Putamen (tissue), 1 donor: ENCODE measurements around the gene RNF126.
"Not testable (repeated sequence)": the region's sequence is repeated elsewhere in the genome, so short reads cannot be mapped to it uniquely, and the experiment has no call there.

Experiments used
- DNase-seq: peaks from one replicate; pipeline ENCODE4 v3.0.0-alpha.2; 2016; ENCODE audit warnings: low spot score

RNF126 gene

DNA sequence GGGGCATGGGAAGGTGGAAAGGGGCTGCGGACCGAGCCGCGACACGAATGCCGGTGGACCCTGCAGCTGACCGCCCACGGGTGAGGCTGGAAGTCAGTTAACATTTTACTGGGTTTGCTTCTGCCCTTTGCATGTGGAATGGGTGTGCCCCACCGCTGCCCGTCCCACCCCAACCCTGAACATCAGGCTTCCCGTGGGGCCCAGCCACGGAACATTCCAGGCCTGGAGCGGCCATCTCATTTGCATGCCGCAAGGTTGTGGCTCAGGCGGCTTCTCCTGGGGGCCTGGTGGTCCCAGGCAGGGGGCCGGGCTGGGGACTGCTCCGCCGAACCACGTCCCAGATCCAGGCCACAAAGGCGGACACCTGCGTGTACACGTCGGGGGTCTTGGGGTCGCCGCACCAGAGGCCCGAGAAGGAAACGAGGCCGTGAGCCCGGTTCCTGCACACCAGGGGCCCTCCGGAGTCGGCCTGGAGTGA, 22.5 kb upstream of the RNF126 start:
- DNase-seq = no peak

DNA sequence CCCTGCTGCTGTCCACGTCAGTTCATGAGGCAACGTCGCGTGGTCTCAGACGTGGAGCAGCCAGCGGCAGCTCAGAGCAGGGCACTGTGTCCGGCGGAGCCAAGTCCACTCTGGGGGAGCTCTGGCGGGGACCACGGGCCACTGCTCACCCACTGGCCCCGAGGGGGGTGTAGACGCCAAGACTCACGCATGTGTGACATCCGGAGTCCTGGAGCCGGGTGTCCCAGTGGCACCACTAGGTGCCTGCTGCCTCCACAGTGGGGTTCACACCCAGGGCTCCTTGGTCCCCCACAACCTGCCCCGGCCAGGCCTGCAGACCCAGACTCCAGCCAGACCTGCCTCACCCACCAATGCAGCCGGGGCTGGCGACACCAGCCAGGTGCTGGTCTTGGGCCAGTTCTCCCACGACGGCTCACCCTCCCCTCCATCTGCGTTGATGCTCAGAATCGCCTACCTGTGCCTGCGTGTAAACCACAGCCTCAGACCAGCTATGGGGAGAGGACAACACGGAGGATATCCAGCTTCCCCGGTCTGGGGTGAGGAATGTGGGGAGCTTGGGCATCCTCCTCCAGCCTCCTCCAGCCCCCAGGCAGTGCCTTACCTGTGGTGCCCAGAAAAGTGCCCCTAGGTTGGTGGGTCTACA, 19.8 kb upstream of the RNF126 start:
- no peak for DNase-seq

GRCh38 chr19:681029-682019, 18.3 kb upstream of the RNF126 start:
- no peak for DNase-seq

DNA sequence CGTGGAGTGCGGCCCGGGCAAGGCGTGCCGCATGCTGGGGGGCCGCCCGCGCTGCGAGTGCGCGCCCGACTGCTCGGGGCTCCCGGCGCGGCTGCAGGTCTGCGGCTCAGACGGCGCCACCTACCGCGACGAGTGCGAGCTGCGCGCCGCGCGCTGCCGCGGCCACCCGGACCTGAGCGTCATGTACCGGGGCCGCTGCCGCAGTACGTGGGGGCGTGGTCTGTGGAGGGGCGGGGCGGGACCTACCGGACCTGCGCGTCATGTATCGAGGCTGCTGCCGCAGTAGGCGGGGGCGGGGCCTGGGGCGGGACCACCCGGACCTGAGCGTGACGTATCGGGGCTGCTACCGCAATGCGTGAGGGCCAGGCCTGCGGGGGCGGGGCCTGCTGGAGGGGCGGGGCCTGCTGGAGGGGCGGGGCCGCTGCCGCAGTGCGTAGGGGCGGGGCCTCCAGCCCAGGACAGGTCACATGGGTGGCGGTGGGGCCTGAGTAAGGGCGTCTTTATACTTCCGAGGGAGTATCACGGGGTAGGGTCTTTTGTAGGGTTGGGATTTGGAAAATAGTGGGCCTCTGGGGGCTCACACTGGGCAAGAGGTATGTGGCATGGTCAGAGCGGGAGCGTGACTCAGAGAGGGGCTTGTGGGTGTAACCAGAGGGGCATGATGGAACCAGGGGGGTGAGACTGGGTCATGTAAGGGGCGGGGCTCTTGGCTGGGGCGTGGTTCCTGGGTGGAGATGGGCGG, 17.4 kb upstream of the RNF126 start:
- peak; percentile 98 for DNase-seq

DNA sequence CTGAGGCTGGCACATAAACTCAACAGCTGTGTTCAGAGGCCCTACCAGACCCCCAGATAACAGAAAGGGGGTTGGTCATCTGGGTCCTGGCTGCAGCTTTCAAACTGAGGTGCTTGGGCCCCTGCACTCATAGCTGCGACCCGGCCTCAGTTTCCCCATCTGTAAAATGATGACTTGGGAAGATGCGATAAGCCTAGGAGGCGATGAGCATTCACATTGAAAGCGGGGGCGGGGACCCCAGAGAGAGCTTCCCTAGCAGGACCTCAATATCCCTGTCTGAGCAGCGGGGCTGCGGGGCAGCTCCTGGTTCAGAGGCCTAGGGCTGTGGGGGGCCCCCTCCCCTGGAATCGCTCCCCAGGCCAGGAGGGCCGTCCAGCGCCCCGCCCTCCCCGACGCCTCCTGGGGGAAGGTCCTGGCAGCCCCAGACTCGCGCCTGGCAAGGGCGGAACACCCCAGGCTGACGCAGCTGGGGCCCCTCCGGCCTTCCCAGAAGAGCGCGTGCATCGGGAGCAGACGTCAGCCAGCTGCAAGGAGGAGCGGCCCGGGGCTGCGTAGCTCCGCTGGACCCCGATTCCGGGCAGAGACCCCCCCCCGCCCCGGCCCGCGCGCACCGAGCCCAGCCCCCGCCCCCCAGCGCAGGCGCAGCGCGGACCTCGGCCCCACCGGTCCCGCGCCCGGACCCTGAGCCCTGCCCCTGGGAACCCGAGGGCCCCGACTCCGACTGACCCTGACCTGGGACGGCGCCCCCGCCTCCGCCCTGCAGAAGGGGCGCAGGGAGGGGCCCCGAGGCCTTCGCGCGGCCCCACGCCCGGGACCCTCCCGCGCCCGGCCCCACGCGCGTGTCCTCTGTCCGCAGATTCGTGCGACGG, 16.6 kb upstream of the RNF126 start:
- peak; percentile 40 for DNase-seq

GRCh38 chr19:678791-679388, 15.9 kb upstream of the RNF126 start:
- no peak for DNase-seq

- no peak for DNase-seq
Measured at GRCh38 chr19:677601-678436, 14.8 kb upstream of the RNF126 start.

DNA sequence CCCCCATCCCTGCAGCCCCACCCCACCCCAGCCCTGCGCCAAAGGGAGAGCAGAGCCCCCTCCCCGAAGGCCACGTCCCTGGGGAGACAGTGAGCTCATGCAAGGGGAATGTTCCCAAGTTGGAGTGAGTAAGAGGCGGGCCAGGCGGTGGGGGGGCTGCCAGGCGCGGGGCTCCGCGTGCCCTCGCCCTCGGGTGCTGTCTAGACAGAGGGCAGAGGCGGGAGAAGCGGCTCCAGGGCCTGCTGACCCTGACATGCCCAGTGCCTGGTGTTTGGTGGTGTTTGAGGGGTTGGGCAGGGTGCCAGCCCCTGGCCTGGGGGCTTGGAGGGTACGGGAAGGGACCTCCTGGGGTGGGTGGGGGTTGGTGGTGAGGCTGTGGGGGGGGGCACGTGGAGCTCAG, 14.2 kb upstream of the RNF126 start:
- no peak for DNase-seq

- DNase-seq = no peak
Measured at GRCh38 chr19:676339-677105, 13.5 kb upstream of the RNF126 start, which contains the start of gene FSTL3. Gene FSTL3 (plus strand): TSS chr19:676392. CDS start chr19:676424, 32 bp downstream.

- no peak for DNase-seq
Measured at GRCh38 chr19:676007-676338, 13.0 kb upstream of the RNF126 start.

DNA sequence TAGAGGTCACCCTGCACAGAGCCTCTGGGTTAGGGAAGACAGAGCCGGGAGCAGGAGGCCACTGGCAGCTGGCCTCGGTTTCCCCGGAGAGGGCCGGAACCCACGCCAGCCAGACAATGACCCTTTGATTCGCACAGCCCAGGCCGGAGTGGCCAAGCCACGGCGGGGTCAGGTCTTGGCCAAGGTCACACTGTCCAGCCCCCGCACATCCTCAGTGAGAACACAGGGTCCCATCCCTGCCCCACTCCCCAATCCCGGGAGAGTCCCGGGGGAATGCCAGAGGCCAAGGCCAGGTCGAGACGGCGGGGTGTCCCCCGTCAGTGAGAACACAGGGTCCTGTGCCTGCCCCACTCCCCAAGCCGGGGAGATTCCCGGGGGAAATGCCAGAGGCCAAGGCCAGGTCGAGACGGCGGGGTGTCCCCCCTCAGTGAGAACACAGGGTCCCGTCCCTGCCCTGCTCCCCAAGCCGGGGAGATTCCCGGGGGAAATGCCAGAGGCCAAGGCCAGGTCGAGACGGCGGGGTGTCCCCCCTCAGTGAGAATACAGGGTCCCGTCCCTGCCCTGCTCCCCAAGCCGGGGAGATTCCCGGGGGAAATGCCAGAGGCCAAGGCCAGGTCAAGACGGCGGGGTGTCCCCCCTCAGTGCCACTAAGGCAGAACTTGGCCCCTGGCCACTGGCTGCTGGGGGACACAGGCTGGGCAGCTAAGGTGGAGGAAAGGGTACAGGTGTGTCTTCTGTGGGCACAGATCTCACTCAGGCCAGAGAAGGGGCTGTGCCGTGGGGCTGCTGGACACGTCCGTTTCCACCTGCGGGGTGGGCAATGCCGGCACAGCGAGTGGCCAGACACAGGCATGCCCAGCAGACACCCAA, 11.5 kb upstream of the RNF126 start:
- no peak for DNase-seq

DNA sequence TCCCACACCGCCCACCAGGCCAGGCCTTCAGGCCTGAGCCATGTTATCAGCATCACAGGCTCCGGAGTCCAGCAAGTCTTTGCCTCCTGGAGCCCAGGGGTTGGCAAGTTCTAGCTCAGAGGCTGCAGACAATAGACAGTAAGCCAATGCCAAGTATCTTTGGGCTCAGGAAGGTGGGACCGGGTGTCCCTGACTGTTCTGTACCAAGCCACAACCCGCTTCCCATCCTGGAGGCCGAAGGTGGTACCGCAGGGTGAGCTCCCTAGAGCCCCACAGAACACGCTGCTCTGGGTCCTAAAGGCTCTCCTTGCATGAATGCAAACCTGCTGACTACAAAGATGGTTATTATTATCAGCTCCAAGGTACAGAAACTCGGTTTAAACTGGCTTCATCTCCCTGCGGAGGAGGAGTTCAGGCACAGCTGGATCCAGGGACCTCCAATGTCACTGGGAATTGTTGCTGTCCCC, 7.6 kb upstream of the RNF126 start:
- DNase-seq = no peak

- DNase-seq = not testable (repeated sequence)
Measured at GRCh38 chr19:668675-669434, 5.8 kb upstream of the RNF126 start.

DNA sequence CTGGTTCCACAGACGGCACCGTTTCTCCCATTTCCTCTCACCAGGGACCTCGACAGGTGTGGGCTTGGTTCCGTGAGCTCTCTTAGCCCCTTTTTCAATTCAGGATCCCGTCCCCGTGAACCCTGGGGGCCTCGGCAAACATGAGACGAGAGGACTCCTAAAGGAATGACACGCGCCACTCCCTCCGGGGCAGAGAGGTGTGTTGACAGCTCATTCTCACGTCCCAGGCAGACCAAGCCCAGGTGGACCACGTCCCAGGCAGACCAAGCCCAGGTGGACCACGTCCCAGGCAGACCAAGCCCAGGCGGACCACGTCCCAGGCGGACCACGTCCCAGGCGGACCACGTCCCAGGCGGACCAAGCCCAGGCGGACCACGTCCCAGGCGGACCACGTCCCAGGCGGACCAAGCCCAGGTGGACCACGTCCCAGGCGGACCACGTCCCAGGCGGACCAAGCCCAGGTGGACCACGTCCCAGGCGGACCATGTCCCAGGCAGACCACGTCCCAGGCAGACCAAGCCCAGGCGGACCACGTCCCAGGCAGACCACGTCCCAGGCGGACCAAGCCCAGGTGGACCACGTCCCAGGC, 4.1 kb upstream of the RNF126 start:
- DNase-seq = not testable (repeated sequence)

DNA sequence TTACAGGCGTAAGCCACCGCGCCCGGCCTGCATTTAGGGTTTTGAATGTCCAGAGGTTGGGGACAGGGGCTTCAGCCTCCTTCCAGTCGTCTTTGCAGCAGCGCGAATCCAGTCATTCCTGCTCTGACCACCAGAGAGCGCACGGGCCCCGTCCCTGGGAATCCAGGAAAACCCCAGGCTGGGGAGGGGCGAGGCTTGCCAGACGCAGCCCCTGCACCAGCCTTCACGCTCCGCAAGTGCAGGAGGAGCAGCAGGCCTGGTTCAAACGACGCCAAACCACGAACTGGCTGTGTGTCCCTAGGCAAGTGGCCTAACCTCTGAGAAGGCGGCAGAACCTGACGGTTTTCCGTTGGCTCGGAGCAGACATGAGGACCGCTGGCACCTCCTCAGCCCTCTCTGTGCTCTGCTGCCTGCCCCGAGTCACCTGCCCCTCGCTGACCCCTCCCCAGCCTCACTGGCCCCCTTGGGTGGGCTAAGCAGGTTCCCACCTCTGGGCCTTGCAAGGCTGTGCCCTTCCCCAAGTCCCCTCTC, 2.0 kb upstream of the RNF126 start:
- peak; percentile 63 for DNase-seq

DNA sequence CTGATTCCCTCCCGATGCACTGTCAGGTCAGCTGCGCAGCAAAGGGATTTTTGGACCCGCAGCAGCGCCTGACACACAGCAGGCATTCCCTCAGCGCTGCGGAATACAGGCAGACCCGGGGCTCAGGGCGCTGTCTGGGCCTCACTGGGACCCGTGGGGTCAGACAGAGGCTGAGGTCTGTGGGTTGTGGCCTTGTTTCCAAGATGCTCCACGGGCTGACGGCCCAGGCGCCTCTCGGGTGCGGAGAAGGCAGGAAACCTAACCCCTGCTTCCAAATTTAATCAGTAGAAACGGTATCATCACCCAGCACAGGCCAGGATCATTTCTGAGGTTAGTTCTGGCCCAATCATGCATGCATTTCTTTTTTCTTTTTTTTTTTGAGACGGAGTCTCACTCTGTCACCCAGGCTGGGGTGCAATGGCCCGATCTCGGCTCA, 686 bp upstream of the RNF126 start:
- DNase-seq = no peak
